IMR-90 (cell line): ENCODE data around the gene ARHGAP5. TPM values are rescaled to one million over a fixed set of nuclear protein-coding genes. Genes with fewer than 3 reads are reported as not detected.

ENCODE experiments used
- ATAC-seq: fragments of 200-7000 bp; cut with Tn5 transposase; 2 replicates; pipeline ENCODE4 v1.9.1; 2020; ENCODE audit warnings: low read depth, mild to moderate bottlenecking, moderate library complexity
- BruUV-seq: library from RNA; stranded (reverse); fragments of 400-500 nt; replicated peaks from 2 replicates; lab custom pipeline; 2021; lab: Mats Ljungman, UMichigan
- CTCF ChIA-PET: fragments of 300-600 bp; formaldehyde crosslinking; extraction: SDS; loops from one replicate; lab custom pipeline; 2021; ENCODE audit warnings: antibody characterized with exemption; lab: Yijun Ruan, JAX
- POLR2A ChIA-PET: fragments of 300-600 bp; sonication (Branson Sonifier 250); formaldehyde crosslinking; loops from one replicate; lab custom pipeline; 2022; ENCODE audit warnings: antibody characterized with exemption; ENCODE audit not compliant: unreplicated experiment; lab: Charles Lee
- DNase-seq: peaks from one replicate; pipeline ENCODE4 v3.0.0; 2013
- H2AFZ ChIP-seq: replicated peaks from 2 replicates; pipeline ENCODE3; 2013; ENCODE audit warnings: low read length, mild to moderate bottlenecking; ENCODE audit not compliant: poor library complexity
- H2AK5ac ChIP-seq: 2 replicates; pipeline ENCODE4 v1.6.1; 2013; ENCODE audit warnings: low read depth, low read length, inconsistent platforms
- H2AK9ac ChIP-seq: replicated peaks from 2 replicates; pipeline ENCODE3; 2013; ENCODE audit warnings: mild to moderate bottlenecking, low read depth, low read length, moderate library complexity; ENCODE audit not compliant: poor library complexity
- H2BK120ac ChIP-seq: 2 replicates; pipeline ENCODE4 v1.6.1; 2013; ENCODE audit warnings: low read depth, low read length, inconsistent platforms
- H2BK15ac ChIP-seq: 3 replicates; pipeline ENCODE4 v1.6.1; 2013; ENCODE audit warnings: low read depth, low read length, inconsistent platforms
- H2BK20ac ChIP-seq: 2 replicates; pipeline ENCODE4 v1.6.1; 2013; ENCODE audit warnings: low read depth, mild to moderate bottlenecking, inconsistent platforms, low read length, moderate library complexity
- H2BK5ac ChIP-seq: 2 replicates; pipeline ENCODE4 v1.6.1; 2013; ENCODE audit warnings: mild to moderate bottlenecking, low read depth, low read length, inconsistent platforms; ENCODE audit not compliant: poor library complexity, severe bottlenecking
- H3K14ac ChIP-seq: replicated peaks from 2 replicates; pipeline ENCODE4 v1.6.1; 2013; ENCODE audit warnings: low read depth, low read length, inconsistent platforms
- H3K18ac ChIP-seq: 2 replicates; pipeline ENCODE4 v1.6.1; 2013; ENCODE audit warnings: low read depth, low read length, control low read depth
- H3K23ac ChIP-seq: 2 replicates; pipeline ENCODE4 v1.6.1; 2013; ENCODE audit warnings: low read depth, low read length, inconsistent platforms
- H3K27ac ChIP-seq: 2 replicates; pipeline ENCODE4 v1.5.1; 2013; ENCODE audit warnings: mild to moderate bottlenecking, control low read depth, low read length; ENCODE audit not compliant: insufficient read depth
- H3K27me3 ChIP-seq: 2 replicates; pipeline ENCODE4 v1.6.1; 2013; ENCODE audit warnings: low read length; ENCODE audit not compliant: control insufficient read depth, insufficient read depth
- H3K36me3 ChIP-seq: 2 replicates; pipeline ENCODE4 v1.6.1; 2013; ENCODE audit warnings: low read length, mixed read lengths; ENCODE audit not compliant: control insufficient read depth, insufficient read depth
- H3K4ac ChIP-seq: 2 replicates; pipeline ENCODE4 v1.6.1; 2013; ENCODE audit warnings: low read depth, low read length, inconsistent platforms
- H3K4me1 ChIP-seq: 2 replicates; pipeline ENCODE4 v1.6.1; 2013; ENCODE audit warnings: low read length, mixed read lengths; ENCODE audit not compliant: control insufficient read depth, insufficient read depth
- H3K4me2 ChIP-seq: 2 replicates; pipeline ENCODE4 v1.6.1; 2013; ENCODE audit warnings: low read depth, mild to moderate bottlenecking, control low read depth, low read length, moderate library complexity
- H3K4me3 ChIP-seq: 2 replicates; pipeline ENCODE4 v1.5.1; 2013; ENCODE audit warnings: low read depth, mild to moderate bottlenecking, control low read depth, low read length, moderate library complexity; ENCODE audit not compliant: insufficient read depth
- H3K56ac ChIP-seq: 2 replicates; pipeline ENCODE4 v1.6.1; 2013; ENCODE audit warnings: low read length, inconsistent platforms; ENCODE audit not compliant: insufficient read depth; ENCODE audit errors: extremely low read depth
- H3K79me1 ChIP-seq, 2 experiments: 2 replicates each; pipeline ENCODE4 v1.6.1; 2013; ENCODE audit warnings: low read length in 2 of 2, inconsistent platforms in 1 of 2, low read depth in 1 of 2
- H3K9ac ChIP-seq: 2 replicates; pipeline ENCODE4 v1.6.1; 2013; ENCODE audit warnings: low read depth, low read length, control low read depth
- H3K9me1 ChIP-seq: 2 replicates; pipeline ENCODE4 v1.6.1; 2013; ENCODE audit warnings: low read length, inconsistent platforms; ENCODE audit not compliant: insufficient read depth
- H3K9me3 ChIP-seq: 2 replicates; pipeline ENCODE4 v1.6.1; 2013; ENCODE audit warnings: low read length; ENCODE audit not compliant: control insufficient read depth, insufficient read depth
- H4K20me1 ChIP-seq: 2 replicates; pipeline ENCODE4 v1.6.1; 2013; ENCODE audit warnings: low read length, inconsistent platforms; ENCODE audit not compliant: insufficient read depth
- H4K5ac ChIP-seq: 2 replicates; pipeline ENCODE4 v1.6.1; 2013; ENCODE audit warnings: mild to moderate bottlenecking, low read depth, low read length, control low read depth
- H4K8ac ChIP-seq, 2 experiments: 2 replicates each; pipeline ENCODE4 v1.6.1; 2013; ENCODE audit warnings: low read depth in 2 of 2, low read length in 2 of 2, control low read depth in 1 of 2, inconsistent platforms in 1 of 2
- H4K91ac ChIP-seq: 2 replicates; pipeline ENCODE4 v1.6.1; 2013; ENCODE audit warnings: low read depth, low read length, inconsistent platforms; ENCODE audit not compliant: insufficient read depth
- CHD1 ChIP-seq: IDR thresholded peaks from 2 replicates; pipeline ENCODE4 v1.6.1; 2012; ENCODE audit warnings: low read depth, low read length, improper control_type of control experiment
- CTCF ChIP-seq: conservative IDR thresholded peaks from 2 replicates; pipeline ENCODE4 v1.5.1; 2012; ENCODE audit warnings: mild to moderate bottlenecking, low read depth, low read length, improper control_type of control experiment
- ELK1 ChIP-seq: fragments of 150-350 bp; IDR thresholded peaks from 2 replicates; pipeline ENCODE4 v1.6.1; 2016; ENCODE audit warnings: low read depth, mild to moderate bottlenecking, low read length, moderate library complexity, borderline replicate concordance
- MAFK ChIP-seq: IDR thresholded peaks from 2 replicates; pipeline ENCODE4 v1.6.1; 2012; ENCODE audit warnings: low read depth, low read length, improper control_type of control experiment
- MXI1 ChIP-seq: IDR thresholded peaks from 2 replicates; pipeline ENCODE4 v1.6.1; 2012; ENCODE audit warnings: low read depth, mild to moderate bottlenecking, low read length, moderate library complexity, borderline replicate concordance
- NFE2L2 ChIP-seq: fragments of 150-350 bp; IDR thresholded peaks from 2 replicates; pipeline ENCODE4 v1.6.1; 2016; ENCODE audit warnings: low read depth, mild to moderate bottlenecking, low read length
- RFX5 ChIP-seq: IDR thresholded peaks from 2 replicates; pipeline ENCODE4 v1.8.0; 2012; ENCODE audit warnings: low read depth, mild to moderate bottlenecking, low read length, moderate library complexity
- WGBS, 2 experiments: methylation state at CpG; one replicate each; pipeline versions ENCODE4 v1.1.5 to v1.1.7; 2013; ENCODE audit warnings: missing lambda C conversion rate in 2 of 2; ENCODE audit not compliant: insufficient read length in 1 of 2; ENCODE audit errors: extremely low coverage in 2 of 2; 5-methylcytosine and 5-hydroxymethylcytosine counted together
- dilution Hi-C: fragments of 300-500 bp; cut with HindIII; formaldehyde crosslinking; loops from one replicate; pipeline ENCODE4 v1.14.3; 2018; ENCODE audit warnings: low sequenced_read_pairs; ENCODE audit not compliant: unreplicated experiment
- in situ Hi-C: fragments of 300-500 bp; cut with MboI; formaldehyde crosslinking; loops from 3 replicates; pipeline ENCODE4 v1.14.3; 2019; ENCODE audit warnings: low sequenced_read_pairs, inconsistent platforms, mixed read lengths
- intact Hi-C: fragments of 100-400 bp; cut with micrococcal nuclease; formaldehyde crosslinking; loops from 2 replicates; pipeline ENCODE4 v1.10.0; 2022
- polyA plus RNA-seq, 3 experiments: library from polyadenylated mRNA; depleted of rRNA; stranded (reverse); fragments of >200 nt; gene quantifications; 2 replicates each; pipeline ENCODE4 v1.2.3, GENCODE V29; 2012; ENCODE audit warnings: low replicate concordance in 1 of 3
- total RNA-seq: library from RNA; depleted of rRNA; stranded (reverse); fragments of >200 nt; gene quantifications from 2 replicates; pipeline ENCODE4 v1.2.3, GENCODE V29; 2012

The ARHGAP5 gene
- total and polyA plus RNA-seq, 2 of the 4 experiments (the other 2 are of a cell fraction): 7.4 to 45.3 TPM

- no peak overlapping the region for H2BK20ac ChIP-seq
- no peaks in the 10 kb centered on the region for H3K27me3 ChIP-seq
- no peak overlapping the region for H2BK15ac ChIP-seq
- no peak overlapping the region for H3K4me2 ChIP-seq
- WGBS, 2 experiments: no CpG with 5 or more reads among the region's 3 CpGs
- no peak overlapping the region for H3K27ac ChIP-seq
- H3K9me1 ChIP-seq: no peaks in the 10 kb centered on the region
- CTCF ChIA-PET: no interaction called here
- no peaks in the 10 kb centered on the region for H3K4me1 ChIP-seq
- no peak overlapping the region for H2AK5ac ChIP-seq
- H3K4ac ChIP-seq: no peak overlapping the region
- H3K18ac ChIP-seq: no peak overlapping the region
- H4K8ac ChIP-seq: no peak overlapping the region
- H3K9ac ChIP-seq: no peak overlapping the region
- H2BK120ac ChIP-seq: no peak overlapping the region
- no peak overlapping the region for H4K91ac ChIP-seq
- TF ChIP-seq MAFK (no peak), NFE2L2 (no peak), RFX5 (no peak), ELK1 (no peak), CTCF (no peak), MXI1 (no peak), CHD1 (no peak)
- no peak overlapping the region for H2AK9ac ChIP-seq
- no peak for DNase-seq
- ATAC-seq: no peak
- no peaks in the 10 kb centered on the region for H4K20me1 ChIP-seq
- no peak overlapping the region for H3K14ac ChIP-seq
- H2AFZ ChIP-seq: no peak overlapping the region
- no TSS peak for BruUV-seq
- H3K56ac ChIP-seq: no peak overlapping the region
- no peak overlapping the region for H2BK5ac ChIP-seq
- dilution Hi-C loops (no loop called here), in situ Hi-C loops (no loop called here), intact Hi-C loops (no loop called here)
- H3K23ac ChIP-seq: no peak overlapping the region
- POLR2A ChIA-PET: no interaction called here
- no peaks in the 10 kb centered on the region for H3K9me3 ChIP-seq
- no peak overlapping the region for H4K5ac ChIP-seq
- no peaks in the 10 kb centered on the region for H3K79me1 ChIP-seq
- no peak overlapping the region for H3K4me3 ChIP-seq
- H3K36me3 ChIP-seq: no peaks in the 10 kb centered on the region
Observed at GRCh38 chr14:32169191-32169590, 92.1 kb downstream of the ARHGAP5 start.
